Measurements from ENCODE around the gene EFCAB5.
"Not testable (repeated sequence)": the region's sequence is repeated elsewhere in the genome, so short reads cannot be mapped to it uniquely, and the experiment has no call there.

Gene EFCAB5

DNA sequence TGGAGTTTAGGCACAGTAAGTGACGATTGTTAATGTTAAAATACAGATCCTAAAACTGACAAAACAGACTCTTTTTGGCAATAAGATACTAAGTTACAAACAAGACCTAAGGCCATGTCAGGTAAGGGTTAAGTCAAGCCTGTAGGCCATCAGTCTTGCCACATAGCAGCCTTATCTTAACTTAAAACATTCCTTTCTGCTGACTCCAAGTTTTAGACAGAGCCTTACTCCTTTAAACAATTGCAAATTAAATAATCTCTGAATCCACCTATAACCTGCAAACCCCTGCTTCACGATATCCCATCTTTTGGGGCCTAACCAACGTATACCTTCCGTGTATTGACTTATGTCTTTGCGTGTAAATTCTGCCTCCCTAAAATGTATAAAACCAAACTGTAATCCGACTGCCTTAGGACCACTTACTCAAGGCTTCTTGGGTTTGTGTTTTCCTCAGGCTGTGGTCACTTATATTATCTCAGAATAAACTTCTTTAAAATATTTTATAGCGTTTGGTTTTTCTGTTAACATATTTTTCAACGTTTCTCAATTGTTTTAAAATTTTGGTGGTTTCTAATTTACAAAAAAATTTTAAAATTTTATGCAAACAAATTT, 64.4 kb downstream of the EFCAB5 start:
- DNase-seq (ENCODE audit: low spot score) = no peak

DNA sequence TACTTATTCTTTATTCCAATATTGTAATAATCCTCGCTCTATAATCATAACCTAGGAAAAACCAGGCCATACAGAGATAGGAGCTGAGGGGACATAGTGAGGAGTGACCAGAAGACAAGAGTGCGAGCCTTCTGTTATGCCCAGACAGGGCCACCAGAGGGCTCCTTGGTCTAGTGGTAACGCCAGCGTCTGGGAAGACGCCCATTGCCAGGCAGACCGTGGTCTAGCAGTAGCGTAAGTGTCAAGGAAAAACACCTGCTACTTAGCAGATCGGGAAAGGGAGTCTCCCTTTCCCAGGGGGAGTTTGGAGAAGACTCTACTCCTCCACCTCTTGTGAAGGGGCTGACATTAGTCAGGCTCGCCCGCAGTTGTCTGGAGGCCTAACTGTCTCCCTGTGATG, 70.5 kb downstream of the EFCAB5 start:
- not testable (repeated sequence) for DNase-seq (ENCODE audit: low spot score)

DNA sequence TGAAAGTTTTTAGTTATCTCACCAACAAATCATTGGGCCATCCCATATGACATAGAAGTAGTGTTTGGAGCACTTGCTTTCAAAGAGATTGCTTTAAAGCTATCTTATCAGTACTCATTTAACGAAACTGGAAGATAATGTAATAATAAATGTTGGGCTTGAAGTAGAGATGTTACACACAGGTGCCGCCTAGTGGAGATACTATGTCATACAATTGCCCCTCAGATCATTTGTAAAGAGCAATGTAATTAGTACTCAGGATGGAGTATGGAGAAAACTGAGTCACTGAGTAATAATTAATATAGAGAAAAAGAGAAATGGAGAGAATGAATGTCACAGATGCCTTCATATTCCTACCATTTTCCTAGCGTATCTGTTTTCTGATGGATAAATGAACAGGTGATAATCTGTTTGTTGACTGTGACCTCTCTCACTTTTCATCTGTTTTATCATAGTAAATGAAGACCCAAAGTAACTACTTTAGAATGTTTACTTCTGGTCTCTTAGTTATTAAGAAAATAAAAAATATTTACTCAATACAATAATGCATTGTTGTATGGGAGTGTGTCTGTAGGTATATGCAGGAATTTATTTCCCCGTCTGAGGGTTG, 80.4 kb downstream of the EFCAB5 start:
- DNase-seq (ENCODE audit: low spot score) = no peak

DNA sequence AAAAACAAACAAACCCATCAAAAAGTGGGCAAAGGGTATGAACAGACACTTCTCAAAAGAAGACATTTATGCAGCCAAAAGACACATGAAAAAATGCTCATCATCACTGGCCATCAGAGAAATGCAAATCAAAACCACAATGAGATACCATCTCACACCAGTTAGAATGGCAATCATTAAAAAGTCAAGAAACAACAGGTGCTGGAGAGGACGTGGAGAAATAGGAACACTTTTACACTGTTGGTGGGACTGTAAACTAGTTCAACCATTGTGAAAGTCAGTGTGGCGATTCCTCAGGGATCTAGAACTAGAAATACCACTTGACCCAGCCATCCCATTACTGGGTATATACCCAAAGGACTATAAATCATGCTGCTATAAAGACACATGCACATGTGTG, 83.9 kb downstream of the EFCAB5 start:
- DNase-seq (ENCODE audit: low spot score) = not testable (repeated sequence)

DNA sequence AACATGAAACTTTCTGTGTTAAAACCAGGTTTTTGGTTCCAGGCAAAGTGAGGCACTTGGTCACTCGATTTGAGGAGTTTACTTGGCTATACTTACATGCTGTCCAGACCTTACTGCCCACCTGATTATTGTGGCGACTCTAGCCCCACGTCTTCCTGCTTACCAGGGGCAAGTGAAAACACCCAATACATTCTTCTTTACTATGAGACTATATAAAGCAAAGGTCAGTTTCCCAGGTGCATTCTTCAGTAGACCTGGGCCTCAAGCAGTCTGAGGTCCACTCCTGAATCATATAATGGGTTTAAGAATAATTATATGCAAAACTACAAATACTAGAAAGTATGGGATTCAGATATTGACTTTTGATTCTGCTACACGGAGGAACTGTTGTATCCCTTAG, 86.2 kb downstream of the EFCAB5 start:
- DNase-seq (ENCODE audit: low spot score) = no peak

DNA sequence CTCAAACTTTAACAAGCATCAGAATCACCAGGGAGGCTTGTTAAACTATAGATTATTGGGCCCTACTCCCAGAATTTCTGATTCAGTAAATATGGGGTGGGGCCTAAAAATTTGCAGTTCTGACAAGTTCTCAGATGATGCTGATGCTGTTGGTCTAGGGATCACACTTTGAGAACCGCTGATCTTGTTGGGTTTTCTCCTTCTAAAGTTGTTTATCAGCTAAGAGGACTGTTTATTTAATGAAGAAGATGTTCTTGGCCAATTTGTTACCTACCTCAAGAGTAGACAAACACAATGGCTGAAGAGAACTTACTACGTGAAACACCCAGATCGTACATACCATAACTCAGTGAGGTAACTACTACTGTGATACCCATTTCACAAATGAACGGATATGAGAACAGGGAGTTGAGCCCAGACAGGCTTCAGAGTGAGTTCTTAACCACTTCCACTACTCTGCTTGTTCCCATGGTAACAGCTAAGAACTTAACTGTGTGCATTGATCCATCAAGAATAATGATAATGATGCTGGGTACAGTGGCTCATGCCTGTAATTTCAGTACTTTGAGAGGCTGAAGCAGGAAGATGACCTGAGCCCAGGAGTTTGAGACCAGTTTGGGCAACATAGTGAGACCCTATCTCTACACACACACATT, 89.9 kb downstream of the EFCAB5 start:
- no peak for DNase-seq (ENCODE audit: low spot score)

DNA sequence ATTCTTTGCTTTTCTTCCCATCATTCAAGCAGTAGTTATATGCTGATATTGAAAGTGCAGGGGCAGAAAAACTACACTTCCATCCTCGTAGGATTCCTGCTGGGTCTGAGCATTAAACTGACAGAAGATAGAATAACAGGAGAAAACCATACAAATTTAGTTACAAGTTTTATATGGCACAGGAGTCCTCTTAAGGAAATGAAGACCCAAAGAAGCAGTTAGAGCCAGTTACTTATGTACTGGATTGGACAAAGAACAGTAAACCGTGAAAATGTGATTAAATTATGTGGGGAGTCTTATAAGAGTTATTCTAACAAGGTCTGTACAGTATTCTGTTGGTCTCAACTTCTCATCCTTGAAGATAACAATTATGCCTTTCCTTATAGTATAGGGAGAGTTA, 93.9 kb downstream of the EFCAB5 start:
- no peak for DNase-seq (ENCODE audit: low spot score)

DNA sequence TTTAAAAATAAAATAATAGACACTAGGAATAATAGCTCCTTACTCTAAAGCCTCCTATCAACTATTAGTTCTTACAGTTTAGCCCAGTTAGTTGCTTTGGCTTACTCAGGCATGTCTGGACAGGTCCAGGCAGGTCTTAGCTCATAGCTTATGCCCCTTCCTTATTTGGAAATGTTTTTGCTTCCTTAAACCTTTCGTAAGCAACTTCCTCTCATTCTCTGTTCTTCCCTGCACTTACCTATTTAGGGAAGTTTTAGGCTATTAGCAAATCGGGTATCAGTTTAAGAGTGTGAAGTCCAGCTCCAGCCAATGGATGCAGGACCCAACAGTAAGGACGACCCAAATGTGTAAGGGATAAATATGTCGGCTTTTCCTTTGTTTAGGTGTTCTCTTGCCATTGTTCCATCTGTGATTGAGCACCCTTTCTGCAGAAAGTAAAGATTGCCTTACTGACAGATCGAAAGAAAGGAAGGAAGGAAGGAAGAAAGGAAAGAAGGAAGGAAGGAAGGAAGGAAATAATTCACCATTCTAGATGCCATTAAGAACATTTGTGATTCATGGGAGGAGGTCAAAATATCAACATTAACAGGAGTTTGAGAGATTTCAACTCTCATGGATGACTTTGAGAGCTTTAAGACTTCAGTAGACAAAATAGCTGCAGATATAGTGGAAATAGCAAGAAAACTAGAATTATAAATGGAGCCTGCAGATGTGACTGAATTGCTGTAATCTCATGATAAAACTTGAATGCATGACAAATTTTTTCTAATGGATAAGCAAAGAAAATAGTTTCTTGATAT, 99.5 kb downstream of the EFCAB5 start:
- DNase-seq (ENCODE audit: low spot score) = not testable (repeated sequence)

DNA sequence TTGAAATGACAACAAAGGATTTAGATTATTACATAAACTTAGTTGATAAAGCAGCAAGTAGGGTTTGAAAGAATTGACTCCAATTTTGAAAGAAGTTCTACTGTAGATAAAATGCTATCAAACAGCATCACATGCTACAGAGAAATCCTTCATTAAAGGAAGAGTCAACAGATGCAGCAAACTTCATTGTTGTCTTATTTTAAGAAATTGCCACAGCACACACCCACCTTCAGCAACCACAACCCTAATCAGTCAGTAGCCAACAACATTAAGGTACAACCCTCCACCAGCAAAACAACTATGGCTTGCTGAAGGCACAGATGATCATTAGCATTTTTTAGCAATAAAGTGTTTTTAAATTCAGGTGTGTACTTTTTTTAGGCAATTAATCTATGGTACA, 100.1 kb downstream of the EFCAB5 start:
- DNase-seq (ENCODE audit: low spot score) = no peak

DNA sequence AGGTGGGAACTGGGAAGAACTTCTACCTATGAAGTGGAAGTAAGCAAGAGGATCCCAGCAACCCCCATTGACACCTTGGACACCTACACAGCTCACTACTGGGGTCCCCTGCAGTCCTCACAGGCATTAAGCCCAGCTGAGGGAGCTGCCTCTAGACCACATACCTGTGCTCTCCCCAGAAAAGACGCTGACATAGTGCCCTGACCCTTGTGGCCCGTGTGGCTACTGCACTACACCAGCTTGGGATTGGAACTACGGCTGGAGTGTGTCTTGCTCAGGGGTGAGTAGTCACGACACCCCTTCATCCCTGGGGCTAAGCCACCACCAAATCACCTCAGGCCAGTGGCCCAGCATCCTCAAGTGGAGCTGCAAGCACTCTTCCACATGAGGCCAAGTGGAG, 120.9 kb downstream of the EFCAB5 start:
- DNase-seq (ENCODE audit: low spot score) = no peak

DNA sequence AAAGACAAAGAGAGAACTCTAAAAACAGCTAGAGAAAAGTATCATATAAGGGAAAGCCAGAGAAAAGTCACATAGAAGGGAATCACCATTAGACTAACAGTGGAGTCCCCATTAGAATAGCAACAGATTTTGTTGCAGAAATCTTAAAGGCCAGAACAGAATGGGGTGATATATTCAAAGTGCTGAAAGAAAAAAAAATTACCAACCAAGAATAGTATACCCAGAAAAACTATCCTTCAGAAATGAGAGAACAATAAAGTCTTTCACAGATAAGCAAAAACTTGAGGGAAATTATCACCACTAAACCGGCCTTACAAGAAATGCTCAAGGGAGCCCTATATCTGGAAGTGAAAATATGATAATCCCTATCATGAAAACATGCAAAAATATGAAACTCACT, 123.3 kb downstream of the EFCAB5 start:
- DNase-seq (ENCODE audit: low spot score) = no peak

DNA sequence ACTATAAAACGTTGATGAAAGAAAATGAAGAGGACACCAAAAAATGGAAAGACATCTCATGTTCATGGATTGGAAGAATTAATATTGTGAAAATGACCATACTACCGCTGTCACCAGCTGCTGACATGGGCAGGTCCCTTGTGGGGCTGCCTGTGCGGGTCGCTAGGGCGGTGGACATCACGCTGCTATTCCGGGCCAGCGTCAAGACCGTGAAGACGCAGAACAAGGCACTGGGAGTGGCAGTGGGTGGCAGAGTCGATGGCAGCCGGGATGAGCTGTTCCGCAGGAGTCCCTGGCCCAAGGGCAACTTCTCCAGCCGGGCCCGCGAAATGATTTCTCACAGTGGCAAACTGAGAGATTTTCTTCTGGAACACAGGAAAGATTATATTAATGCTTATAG, 127.0 kb downstream of the EFCAB5 start:
- no peak for DNase-seq (ENCODE audit: low spot score)

DNA sequence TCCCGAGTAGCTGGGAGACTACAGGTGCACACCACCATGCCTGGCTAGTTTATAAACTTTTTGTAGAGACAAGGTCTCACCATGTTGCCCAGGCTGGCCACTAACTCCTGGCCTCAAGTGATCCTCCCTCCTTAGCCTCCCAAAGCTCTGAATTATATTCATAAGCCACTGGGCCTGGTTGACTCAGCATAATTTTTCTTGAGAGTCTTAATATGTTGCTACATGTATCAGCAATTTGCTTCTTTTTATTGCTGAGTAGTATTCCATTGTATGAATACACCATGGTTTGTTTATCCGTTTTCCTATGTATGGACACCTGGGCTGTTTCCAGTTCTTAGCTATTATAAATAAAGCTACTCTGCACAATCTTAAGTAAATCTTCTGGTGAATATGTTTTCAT, 132.8 kb downstream of the EFCAB5 start:
- DNase-seq (ENCODE audit: low spot score) = no peak

DNA sequence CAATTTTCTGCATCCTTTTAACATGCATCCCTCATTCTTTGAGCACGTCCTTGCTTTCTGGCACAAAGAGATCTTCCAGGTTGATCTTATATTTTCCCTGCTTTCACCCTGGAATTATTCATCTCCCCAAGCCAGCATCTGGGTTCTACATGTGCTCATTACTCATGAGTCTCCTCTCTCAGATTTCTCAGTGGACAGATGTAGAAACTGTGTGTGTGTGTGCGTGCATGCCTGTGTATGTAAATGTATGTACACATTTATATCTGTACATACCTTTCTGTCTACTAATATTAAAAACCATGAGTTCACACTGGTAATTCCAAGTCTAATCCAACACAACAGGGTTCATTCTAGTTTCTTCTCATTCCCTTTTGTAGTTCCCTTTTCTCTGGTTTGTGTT, 133.3 kb downstream of the EFCAB5 start:
- no peak for DNase-seq (ENCODE audit: low spot score)

DNA sequence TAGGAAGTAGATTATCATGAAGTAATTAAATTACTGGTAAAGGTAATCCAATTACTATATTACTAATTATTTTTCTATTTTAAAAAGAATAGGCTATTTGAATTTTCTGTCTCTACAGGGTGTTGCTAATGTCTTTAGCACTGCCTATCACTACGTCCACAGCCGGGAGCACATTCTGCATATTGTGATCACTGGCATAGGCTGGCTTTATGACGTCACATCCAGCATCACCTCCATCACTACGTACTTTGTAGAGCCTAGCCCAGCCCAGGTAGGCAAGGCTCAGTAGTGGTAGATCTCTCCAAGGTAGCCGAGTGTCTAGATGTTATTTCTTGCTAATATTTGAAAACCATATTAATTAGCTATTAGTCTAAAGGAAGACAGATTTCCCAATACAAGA, 141.3 kb downstream of the EFCAB5 start:
- DNase-seq (ENCODE audit: low spot score) = no peak

DNA sequence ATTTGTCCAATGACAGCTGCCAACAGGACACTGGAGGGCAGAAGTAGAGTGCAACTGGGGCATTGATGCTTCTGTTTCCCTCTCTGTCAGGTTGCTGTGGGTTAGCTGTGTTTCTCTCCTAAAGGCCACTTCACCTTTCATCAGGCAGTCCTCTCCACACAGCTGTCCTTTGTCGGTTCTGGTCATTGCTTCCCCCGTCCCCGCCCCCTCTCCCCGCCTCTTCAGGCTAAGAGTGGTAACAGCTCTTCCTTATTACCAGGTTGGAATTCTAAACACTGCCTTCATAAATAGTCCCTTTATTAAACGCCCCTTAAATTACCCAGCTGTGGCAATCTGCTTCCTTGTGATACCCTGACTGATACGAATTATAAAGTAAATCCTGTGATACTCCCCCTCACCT, 143.4 kb downstream of the EFCAB5 start:
- DNase-seq (ENCODE audit: low spot score) = no peak

DNA sequence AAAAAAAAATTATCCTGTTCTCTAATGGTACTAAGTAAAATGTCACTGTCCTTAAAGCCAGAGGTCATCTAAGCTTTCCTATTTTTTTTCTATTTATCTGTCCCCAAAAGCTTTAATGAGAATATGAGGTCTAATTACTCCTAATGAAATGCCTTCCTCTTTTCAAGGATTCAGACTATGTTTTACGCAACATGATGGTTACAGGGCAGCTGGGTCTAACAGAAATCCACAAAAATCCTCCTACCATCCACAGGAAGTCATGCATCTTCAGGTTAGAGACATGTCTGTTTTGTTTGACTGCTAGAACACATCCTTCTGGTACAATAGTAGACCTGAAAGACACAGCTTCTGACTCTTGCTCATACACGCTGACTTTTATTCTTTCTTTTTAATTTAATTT, 145.5 kb downstream of the EFCAB5 start:
- no peak for DNase-seq (ENCODE audit: low spot score)

DNA sequence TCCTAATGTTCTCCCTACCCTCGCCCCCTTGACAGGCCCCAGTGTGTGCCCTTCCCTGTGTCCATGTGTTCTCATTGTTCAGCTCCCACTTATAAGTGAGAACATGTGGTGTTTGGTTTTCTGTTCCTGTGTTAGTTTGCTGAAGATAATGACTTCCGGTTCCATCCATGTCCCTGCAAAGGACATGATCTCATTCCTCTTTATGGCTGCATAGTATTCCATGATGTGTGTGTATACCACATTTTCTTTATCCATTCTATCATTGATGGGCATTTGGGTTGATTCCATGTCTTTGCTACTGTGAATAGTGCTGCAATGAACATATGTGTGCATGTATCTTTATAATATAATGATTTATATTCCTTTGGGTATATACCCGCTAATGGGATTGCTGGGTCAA, 146.0 kb downstream of the EFCAB5 start:
- DNase-seq (ENCODE audit: low spot score) = not testable (repeated sequence)

DNA sequence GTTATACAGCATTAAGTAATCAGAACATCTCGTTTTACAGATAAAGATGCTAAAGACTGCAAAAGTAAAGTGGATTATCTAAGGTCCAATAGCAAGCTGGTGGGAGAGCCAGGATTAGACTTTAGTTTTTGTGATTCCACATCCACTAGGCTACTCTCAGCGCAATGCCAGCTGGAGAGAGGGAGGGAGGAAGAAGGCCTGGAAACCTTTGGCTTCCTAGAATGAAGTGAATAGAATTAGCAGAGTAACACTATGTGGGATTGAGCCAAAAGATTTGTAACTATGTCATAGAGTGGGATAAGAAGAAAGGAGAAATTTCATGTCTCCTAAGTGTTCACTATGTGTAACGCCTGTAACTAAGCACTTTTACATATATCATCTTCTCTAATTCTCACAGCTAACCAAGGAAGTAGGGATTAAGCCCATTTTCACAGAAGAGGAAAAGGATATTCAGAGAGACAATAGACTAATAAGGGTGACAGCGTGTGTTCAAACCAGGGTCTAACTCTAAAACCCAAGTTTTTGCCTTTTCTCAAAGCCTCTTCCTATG, 149.8 kb downstream of the EFCAB5 start:
- DNase-seq (ENCODE audit: low spot score) = no peak

DNA sequence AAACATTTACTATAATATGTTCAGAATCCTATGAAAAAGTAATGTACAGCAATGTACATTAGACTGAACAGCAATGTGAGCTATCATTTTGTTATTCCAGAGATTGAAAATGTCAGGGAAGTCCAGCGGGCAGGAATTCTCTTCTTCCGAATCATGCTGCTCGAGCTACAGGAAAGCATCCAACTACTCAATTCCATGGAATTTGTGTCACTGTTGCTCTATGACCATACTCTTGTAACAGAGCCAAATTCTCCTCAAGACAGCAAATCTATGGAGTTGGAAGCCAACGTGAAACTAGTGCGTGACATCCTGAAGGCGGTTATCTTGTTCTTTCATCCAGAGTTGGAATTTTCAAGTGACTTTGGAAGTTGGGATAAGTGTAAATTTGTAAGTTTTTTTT, 150.3 kb downstream of the EFCAB5 start:
- DNase-seq (ENCODE audit: low spot score) = no peak

DNA sequence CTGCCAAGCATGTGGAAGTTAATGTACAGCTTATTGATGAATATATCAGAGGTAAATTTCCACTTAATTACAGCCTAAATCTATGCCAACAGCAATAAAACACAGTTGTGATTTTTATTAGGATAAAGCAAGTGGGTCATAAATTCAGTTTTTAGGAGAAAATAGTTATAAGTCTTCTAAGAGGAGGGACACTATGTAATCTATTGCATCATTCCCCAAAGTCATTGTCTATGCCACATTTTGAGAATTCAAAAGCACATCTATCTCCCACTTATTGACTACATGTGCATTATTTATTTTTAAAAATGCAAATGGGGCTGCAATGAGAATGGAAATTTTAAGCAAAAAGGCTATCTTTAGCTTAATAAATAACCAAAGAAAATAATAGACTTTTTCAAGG, 151.5 kb downstream of the EFCAB5 start:
- DNase-seq (ENCODE audit: low spot score) = no peak

DNA sequence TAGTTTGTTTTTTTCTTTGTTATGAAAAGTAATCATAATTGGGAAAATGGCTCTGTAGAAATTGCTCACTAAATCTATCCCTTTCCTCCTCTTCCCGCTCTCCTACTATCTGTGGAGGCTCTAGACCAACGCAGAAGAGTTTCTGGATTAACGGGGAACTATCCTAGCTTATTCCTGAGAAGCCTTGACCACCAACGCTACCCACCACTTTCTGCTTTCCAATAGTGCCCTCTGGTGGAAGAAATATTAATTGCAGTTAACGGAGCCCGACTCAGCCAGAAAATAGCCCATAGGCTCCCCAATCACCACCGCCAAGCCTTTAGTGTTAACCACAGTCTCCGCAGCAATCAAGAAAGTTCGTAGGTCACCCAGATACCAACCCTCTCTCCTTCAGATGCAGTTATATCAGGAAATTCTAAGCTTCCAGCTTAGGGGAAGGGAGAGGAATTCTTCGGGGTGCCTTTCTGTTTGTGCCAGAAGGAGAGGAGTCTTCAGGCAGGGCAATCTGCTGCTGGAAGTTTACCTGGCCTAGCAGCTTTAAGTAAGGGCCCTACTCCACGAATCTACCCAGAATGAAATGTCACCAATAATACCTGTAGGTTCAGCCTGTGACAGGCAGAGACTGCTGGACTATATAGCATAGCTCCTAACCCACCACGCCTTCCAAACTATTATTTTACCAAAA, 152.2 kb downstream of the EFCAB5 start:
- DNase-seq (ENCODE audit: low spot score) = peak; percentile 82

All from ecto neural progenitor cell (in vitro differentiated cells).